ENCODE results near the gene CLDN6.
A peak's percentile ranks its signal among the peaks of the same experiment; 100 is the strongest.

The CLDN6 gene

GRCh38 chr16:3010510-3010909 is 7.5 kb downstream of the CLDN6 start:
- no peak for DNase-seq

- no peak for DNase-seq
Measured at GRCh38 chr16:3009568-3010390, 8.2 kb downstream of the CLDN6 start.

- DNase-seq, result no peak
Measured at GRCh38 chr16:3008690-3009037, 9.3 kb downstream of the CLDN6 start.

- DNase-seq, result peak; percentile 20
Measured at GRCh38 chr16:3007957-3008689, 9.9 kb downstream of the CLDN6 start.

- no peak for DNase-seq
Measured at GRCh38 chr16:3007059-3007956, 10.7 kb downstream of the CLDN6 start.

- DNase-seq, result no peak
Measured at GRCh38 chr16:3004781-3005284, 13.2 kb downstream of the CLDN6 start.

GRCh38 chr16:3004319-3004718 is 13.7 kb downstream of the CLDN6 start:
- DNase-seq, result no peak

- peak; percentile 99 for DNase-seq
Measured at GRCh38 chr16:3003582-3004270, 14.3 kb downstream of the CLDN6 start.

GRCh38 chr16:3001316-3001715 is 16.7 kb downstream of the CLDN6 start:
- no peak for DNase-seq

- DNase-seq, result no peak
Measured at GRCh38 chr16:3000540-3000939, 17.4 kb downstream of the CLDN6 start.

GRCh38 chr16:2999929-3000328 is 18.1 kb downstream of the CLDN6 start:
- DNase-seq, result no peak

GRCh38 chr16:2996298-2996697 is 21.7 kb downstream of the CLDN6 start:
- DNase-seq, result no peak

- no peak for DNase-seq
Measured at GRCh38 chr16:2992383-2993081, 25.5 kb downstream of the CLDN6 start.

GRCh38 chr16:2991566-2992261 is 26.3 kb downstream of the CLDN6 start:
- no peak for DNase-seq

- DNase-seq, result no peak
Measured at GRCh38 chr16:2990891-2991290, 27.1 kb downstream of the CLDN6 start.

- no peak for DNase-seq
Measured at GRCh38 chr16:2988590-2989099, 29.3 kb downstream of the CLDN6 start.

- no peak for DNase-seq
Measured at GRCh38 chr16:2987833-2988232, 30.1 kb downstream of the CLDN6 start.

- DNase-seq, result no peak
Measured at GRCh38 chr16:2987286-2987685, 30.7 kb downstream of the CLDN6 start.

- no peak for DNase-seq
Measured at GRCh38 chr16:2986623-2987188, 31.3 kb downstream of the CLDN6 start.

- DNase-seq, result no peak
Measured at GRCh38 chr16:2985893-2986355, 32.1 kb downstream of the CLDN6 start.

GRCh38 chr16:2985462-2985861 is 32.5 kb downstream of the CLDN6 start:
- DNase-seq, result no peak

All from CD4-positive, alpha-beta T cell treated with Interferon gamma for 1 hour (primary cell).